ENCODE data around the gene AKT3. TPM values are rescaled to one million over a fixed set of nuclear protein-coding genes. Genes with fewer than 3 reads are reported as not detected.
"Not testable (repeated sequence)": the region's sequence is repeated elsewhere in the genome, so short reads cannot be mapped to it uniquely, and the experiment has no call there.

AKT3 gene
- total RNA-seq, 1 donor from 2014 or later: 169 TPM

- Mint-ChIP-seq H3K4me1 (ENCODE audit: low read depth, unreplicated experiment) (peaks cover 6% of the 10 kb centered on the region), H3K27me3 (ENCODE audit: unreplicated experiment) (no peaks in the 10 kb centered on the region), H3K4me3 (ENCODE audit: unreplicated experiment) (no peak overlapping the region), H3K36me3 (ENCODE audit: unreplicated experiment) (no peaks in the 10 kb centered on the region), H3K27ac (ENCODE audit: unreplicated experiment) (no peak overlapping the region), H3K9me3 (ENCODE audit: unreplicated experiment) (peaks cover 2% of the 10 kb centered on the region)
- TF ChIP-seq, protein P1, sequence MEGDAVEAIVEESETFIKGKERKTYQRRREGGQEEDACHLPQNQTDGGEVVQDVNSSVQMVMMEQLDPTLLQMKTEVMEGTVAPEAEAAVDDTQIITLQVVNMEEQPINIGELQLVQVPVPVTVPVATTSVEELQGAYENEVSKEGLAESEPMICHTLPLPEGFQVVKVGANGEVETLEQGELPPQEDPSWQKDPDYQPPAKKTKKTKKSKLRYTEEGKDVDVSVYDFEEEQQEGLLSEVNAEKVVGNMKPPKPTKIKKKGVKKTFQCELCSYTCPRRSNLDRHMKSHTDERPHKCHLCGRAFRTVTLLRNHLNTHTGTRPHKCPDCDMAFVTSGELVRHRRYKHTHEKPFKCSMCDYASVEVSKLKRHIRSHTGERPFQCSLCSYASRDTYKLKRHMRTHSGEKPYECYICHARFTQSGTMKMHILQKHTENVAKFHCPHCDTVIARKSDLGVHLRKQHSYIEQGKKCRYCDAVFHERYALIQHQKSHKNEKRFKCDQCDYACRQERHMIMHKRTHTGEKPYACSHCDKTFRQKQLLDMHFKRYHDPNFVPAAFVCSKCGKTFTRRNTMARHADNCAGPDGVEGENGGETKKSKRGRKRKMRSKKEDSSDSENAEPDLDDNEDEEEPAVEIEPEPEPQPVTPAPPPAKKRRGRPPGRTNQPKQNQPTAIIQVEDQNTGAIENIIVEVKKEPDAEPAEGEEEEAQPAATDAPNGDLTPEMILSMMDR (IDR thresholded peaks at IDR 0.05; ENCODE audit: partially characterized antibody, unreplicated experiment): no peak
- DNase-seq: no peak
These were observed 35.8 kb upstream of the AKT3 start for GRCh38 chr1:243885806-243886205.

- Mint-ChIP-seq H3K9me3 (ENCODE audit: unreplicated experiment) (no peaks in the 10 kb centered on the region), H3K27ac (ENCODE audit: unreplicated experiment) (no peak overlapping the region), H3K4me1 (ENCODE audit: low read depth, unreplicated experiment) (no peaks in the 10 kb centered on the region), H3K36me3 (ENCODE audit: unreplicated experiment) (no peaks in the 10 kb centered on the region), H3K4me3 (ENCODE audit: unreplicated experiment) (no peak overlapping the region), H3K27me3 (ENCODE audit: unreplicated experiment) (no peaks in the 10 kb centered on the region)
- no peak for DNase-seq
- TF ChIP-seq, protein P1 (IDR thresholded peaks at IDR 0.05; ENCODE audit: partially characterized antibody, unreplicated experiment): no peak
These were observed 34.6 kb upstream of the AKT3 start for GRCh38 chr1:243884603-243885002.

GRCh38 chr1:243883551-243883950 lies 33.5 kb upstream of the AKT3 start:
- H3K9me3 Mint-ChIP-seq (ENCODE audit: unreplicated experiment): no peaks in the 10 kb centered on the region
- H3K27ac Mint-ChIP-seq (ENCODE audit: unreplicated experiment): no peak overlapping the region
- no peaks in the 10 kb centered on the region for H3K27me3 Mint-ChIP-seq (ENCODE audit: unreplicated experiment)
- DNase-seq: no peak
- TF ChIP-seq, protein P1 (IDR thresholded peaks at IDR 0.05; ENCODE audit: partially characterized antibody, unreplicated experiment): no peak
- no peaks in the 10 kb centered on the region for H3K36me3 Mint-ChIP-seq (ENCODE audit: unreplicated experiment)
- H3K4me1 Mint-ChIP-seq (ENCODE audit: low read depth, unreplicated experiment): no peaks in the 10 kb centered on the region
- H3K4me3 Mint-ChIP-seq (ENCODE audit: unreplicated experiment): no peak overlapping the region

DNA sequence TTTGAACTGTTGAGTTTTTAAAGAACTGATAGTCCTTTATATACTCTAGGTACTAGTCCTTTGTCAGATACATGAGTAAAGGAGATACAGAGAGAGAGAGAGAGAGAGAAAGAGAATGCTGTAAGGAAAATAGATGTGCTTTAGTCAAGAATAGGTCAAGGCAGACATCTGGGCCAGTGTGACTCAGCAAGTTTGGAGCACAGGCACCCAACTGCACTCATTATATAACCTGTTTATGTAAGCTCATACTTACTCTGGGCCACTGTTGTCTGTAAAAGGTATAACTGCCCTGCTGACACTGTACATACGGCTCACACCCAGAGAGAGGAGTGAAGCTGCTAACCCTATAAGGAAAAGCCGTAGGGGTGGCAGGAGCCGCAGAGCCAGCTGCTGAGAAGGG lies 32.2 kb upstream of the AKT3 start:
- H3K4me3 Mint-ChIP-seq (ENCODE audit: unreplicated experiment): no peak overlapping the region
- no peaks in the 10 kb centered on the region for H3K4me1 Mint-ChIP-seq (ENCODE audit: low read depth, unreplicated experiment)
- no peaks in the 10 kb centered on the region for H3K36me3 Mint-ChIP-seq (ENCODE audit: unreplicated experiment)
- H3K27me3 Mint-ChIP-seq (ENCODE audit: unreplicated experiment): no peaks in the 10 kb centered on the region
- DNase-seq: no peak
- TF ChIP-seq, protein P1 (IDR thresholded peaks at IDR 0.05; ENCODE audit: partially characterized antibody, unreplicated experiment): no peak
- no peaks in the 10 kb centered on the region for H3K9me3 Mint-ChIP-seq (ENCODE audit: unreplicated experiment)
- no peak overlapping the region for H3K27ac Mint-ChIP-seq (ENCODE audit: unreplicated experiment)

- not testable (repeated sequence) for H3K9me3 Mint-ChIP-seq (ENCODE audit: unreplicated experiment); H3K4me1 Mint-ChIP-seq (ENCODE audit: low read depth, unreplicated experiment); H3K27me3 Mint-ChIP-seq (ENCODE audit: unreplicated experiment); DNase-seq; H3K4me3 Mint-ChIP-seq (ENCODE audit: unreplicated experiment); H3K27ac Mint-ChIP-seq (ENCODE audit: unreplicated experiment); H3K36me3 Mint-ChIP-seq (ENCODE audit: unreplicated experiment)
These were observed 27.0 kb upstream of the AKT3 start for GRCh38 chr1:243877058-243877457.

All from glutamatergic neuron (in vitro differentiated cells).